Endothelial cell of umbilical vein (primary cell): Measurements from ENCODE around the gene NEUROG3. TPM values are rescaled to one million over a fixed set of nuclear protein-coding genes. Genes with fewer than 3 reads are reported as not detected.

Source experiments
- BruUV-seq: library from RNA; stranded (reverse); fragments of 400-500 nt; replicated peaks from 2 replicates; lab custom pipeline; 2021; lab: Mats Ljungman, UMichigan
- CTCF ChIA-PET: fragments of 300-600, 350-600 bp; sonication (Branson Sonifier 250); formaldehyde crosslinking; loops from one replicate; lab custom pipeline; 2021; ENCODE audit warnings: antibody characterized with exemption, inconsistent platforms; lab: Charles Lee
- POLR2A ChIA-PET: fragments of 300-600, 350-600 bp; sonication (Branson Sonifier 250); formaldehyde crosslinking; loops from one replicate; lab custom pipeline; 2021; ENCODE audit warnings: antibody characterized with exemption, inconsistent platforms; lab: Charles Lee
- DNase-seq: peaks from one replicate; pipeline ENCODE4 v3.0.0-alpha.2; 2011; ENCODE audit warnings: low read depth, low spot score
- FAIRE-seq: peaks from 2 replicates; lab custom pipeline; 2011; peaks lifted over from hg19 to GRCh38; lab: Jason Lieb, UNC
- H2AFZ ChIP-seq: 2 replicates; pipeline ENCODE4 v1.6.0; 2012; ENCODE audit warnings: low read depth, low read length, control low read depth, inconsistent platforms
- H3K27ac ChIP-seq: 2 replicates; pipeline ENCODE4 v1.5.1; 2011; ENCODE audit warnings: low read depth, mild to moderate bottlenecking, control low read depth, low read length, moderate library complexity; ENCODE audit not compliant: insufficient read depth
- H3K27me3 ChIP-seq, 2 experiments: 2 replicates each; pipeline versions ENCODE4 v1.6.0 to v1.6.1; 2011; ENCODE audit warnings: low read length in 2 of 2, mixed read lengths in 1 of 2; ENCODE audit not compliant: control insufficient read depth in 2 of 2, insufficient read depth in 2 of 2
- H3K36me3 ChIP-seq, 2 experiments: 2 replicates in 1 of 2; 3 replicates in 1 of 2; pipeline ENCODE4 v1.5.1; 2011; ENCODE audit warnings: low read length in 2 of 2, mild to moderate bottlenecking in 1 of 2, moderate library complexity in 1 of 2; ENCODE audit not compliant: control insufficient read depth in 2 of 2, insufficient read depth in 2 of 2; ENCODE audit errors: extremely low read depth in 1 of 2
- H3K4me1 ChIP-seq: 3 replicates; pipeline ENCODE4 v1.5.1; 2011; ENCODE audit warnings: mild to moderate bottlenecking, low read length; ENCODE audit not compliant: control insufficient read depth, insufficient read depth; ENCODE audit errors: extremely low read depth
- H3K4me2 ChIP-seq: 2 replicates; pipeline ENCODE4 v1.6.1; 2011; ENCODE audit warnings: low read length, control low read depth, mixed read lengths; ENCODE audit not compliant: insufficient read depth
- H3K4me3 ChIP-seq, 3 experiments: fragments of 200-600 bp in 1 of 3; sonication (generic), shearing (Covaris generic) in 1 of 3; replicated peaks in 1 of 3; 2 replicates each; pipeline ENCODE4 v1.5.1; 2011 to 2016; ENCODE audit warnings: control low read depth in 3 of 3, low read length in 3 of 3, mild to moderate bottlenecking in 2 of 3, inconsistent platforms in 1 of 3, low read depth in 1 of 3, moderate library complexity in 1 of 3; ENCODE audit not compliant: insufficient read depth in 1 of 3
- H3K79me2 ChIP-seq: 2 replicates; pipeline ENCODE4 v1.6.0; 2012; ENCODE audit warnings: low read length, inconsistent platforms; ENCODE audit not compliant: control insufficient read depth, insufficient read depth
- H3K9ac ChIP-seq: replicated peaks from 2 replicates; pipeline ENCODE3; 2011; ENCODE audit warnings: low read length, control low read depth; ENCODE audit not compliant: insufficient read depth; ENCODE audit errors: extremely low read depth
- H3K9me1 ChIP-seq: replicated peaks from 3 replicates; pipeline ENCODE4 v1.6.0; 2011; ENCODE audit warnings: mild to moderate bottlenecking, low read length; ENCODE audit not compliant: control insufficient read depth, insufficient read depth; ENCODE audit errors: extremely low read depth
- H3K9me3 ChIP-seq: replicated peaks from 2 replicates; pipeline ENCODE4 v1.5.1; 2012; ENCODE audit warnings: low read length, inconsistent platforms; ENCODE audit not compliant: control insufficient read depth, insufficient read depth
- H4K20me1 ChIP-seq: replicated peaks from 2 replicates; pipeline ENCODE3; 2011; ENCODE audit warnings: mild to moderate bottlenecking, low read length; ENCODE audit not compliant: control insufficient read depth, insufficient read depth; ENCODE audit errors: extremely low read depth
- EZH2 ChIP-seq: IDR thresholded peaks from 2 replicates; pipeline ENCODE4 v1.6.1; 2012; ENCODE audit warnings: borderline replicate concordance, low read depth, mild to moderate bottlenecking, moderate library complexity, low read length, inconsistent platforms; ENCODE audit not compliant: severe bottlenecking
- FOS ChIP-seq: IDR thresholded peaks from 2 replicates; pipeline ENCODE4 v1.6.1; 2011; ENCODE audit warnings: mild to moderate bottlenecking, low read length, moderate library complexity, borderline replicate concordance; ENCODE audit not compliant: insufficient read depth
- GATA2 ChIP-seq: IDR thresholded peaks from 2 replicates; pipeline ENCODE4 v1.7.0; 2011; ENCODE audit warnings: low read depth, mild to moderate bottlenecking, moderate library complexity, mixed read lengths, low read length; ENCODE audit not compliant: insufficient read length, insufficient read depth
- JUN ChIP-seq: IDR thresholded peaks from 2 replicates; pipeline ENCODE4 v1.6.1; 2011; ENCODE audit warnings: borderline replicate concordance, low read depth; ENCODE audit not compliant: insufficient read length, insufficient read depth
- MYC ChIP-seq: IDR thresholded peaks from one replicate; pipeline ENCODE4 v1.6.1; 2011; ENCODE audit warnings: mild to moderate bottlenecking, low read depth, low read length
- POLR2A ChIP-seq: IDR thresholded peaks from 2 replicates; pipeline ENCODE4 v1.6.1; 2012; ENCODE audit warnings: low read depth, mild to moderate bottlenecking, control low read depth, low read length
- POLR2AphosphoS5 ChIP-seq: IDR thresholded peaks from 2 replicates; pipeline ENCODE4 v1.6.1; 2012; ENCODE audit warnings: low read depth, mild to moderate bottlenecking, control low read depth, low read length, moderate library complexity; ENCODE audit not compliant: insufficient read depth
- dilution Hi-C: fragments of 300-500 bp; cut with MboI; formaldehyde crosslinking; loops from one replicate; pipeline ENCODE4 v1.15.0; 2019; ENCODE audit warnings: low sequenced_read_pairs; ENCODE audit not compliant: extremely low pct_ligation_motif_present
- intact Hi-C: fragments of 100-400 bp; cut with micrococcal nuclease; formaldehyde crosslinking; loops from one replicate; pipeline ENCODE4 v1.10.0; 2022
- polyA plus RNA-seq, 4 experiments: library from polyadenylated mRNA; depleted of rRNA in 3 of 4; stranded (reverse) in 3 of 4; unstranded in 1 of 4; fragments of >200 nt; gene quantifications; 2 replicates each; pipeline versions ENCODE4 v1.2.1 to v1.2.3, GENCODE V29; 2011 to 2012; ENCODE audit warnings: missing spikeins in 1 of 4
- total RNA-seq: library from RNA; stranded (reverse); gene quantifications from 2 replicates; pipeline ENCODE4 v1.2.3, GENCODE V29; 2021
- TF ChIP-seq, protein P1 (sequence below): IDR thresholded peaks from 2 replicates; pipeline ENCODE4 v1.6.1; 2011; ENCODE audit not compliant: insufficient read depth, insufficient read length
- TF ChIP-seq, protein P2 (sequence below), 2 donors: IDR thresholded peaks; 1 replicate in 1 of 2; 2 replicates in 1 of 2; pipeline ENCODE4 v1.5.1; 2011; ENCODE audit warnings: low read length in 2 of 2, mild to moderate bottlenecking in 2 of 2, moderate library complexity in 2 of 2, control low read depth in 1 of 2, inconsistent platforms in 1 of 2, low read depth in 1 of 2; ENCODE audit not compliant: insufficient read depth in 1 of 2; ENCODE audit errors: extremely low read depth in 1 of 2

Gene NEUROG3
- total and polyA plus RNA-seq, 2 donors (not counting 3 experiments of a cell fraction or from before 2014, with no cell fraction given) = not detected

DNA sequence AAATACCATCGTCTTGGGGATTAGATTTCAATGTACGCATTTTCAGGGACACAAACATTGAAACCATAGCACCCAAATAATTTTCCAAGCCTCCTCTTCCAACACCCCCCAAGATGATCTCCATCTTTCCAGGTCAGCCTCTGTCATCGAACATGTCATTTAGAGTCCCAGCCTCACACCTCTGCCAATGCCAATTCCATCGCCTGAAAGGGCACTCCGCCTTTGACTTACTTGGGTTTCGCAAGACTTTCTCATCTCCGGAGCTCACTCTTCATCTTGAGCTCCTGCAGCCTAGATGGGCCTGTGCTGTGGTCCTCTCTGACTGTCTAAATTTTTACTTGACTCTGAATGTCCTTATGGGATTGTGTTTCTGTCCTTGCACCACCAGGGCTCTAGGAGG lies 46.4 kb upstream of the NEUROG3 start:
- Histone ChIP-seq H3K4me2 (no peak overlapping the region), H3K27me3 (peaks cover 27 to 30% of the 10 kb centered on the region in 2 experiments), H4K20me1 (no peaks in the 10 kb centered on the region), H3K9me3 (no peaks in the 10 kb centered on the region), H3K4me1 (no peaks in the 10 kb centered on the region), H3K4me3 (no peak overlapping the region), H2AFZ (no peak overlapping the region), H3K36me3 (no peaks in the 10 kb centered on the region), H3K9ac (no peak overlapping the region), H3K27ac (no peak overlapping the region), H3K79me2 (no peaks in the 10 kb centered on the region), H3K9me1 (no peaks in the 10 kb centered on the region)
- BruUV-seq = no TSS peak
- POLR2A ChIA-PET = no interaction called here
- CTCF ChIA-PET = interaction anchor here (1.3 kb wide), 1 partner anchor 10 kb away, joined by 3 read pairs; no protein-coding TSS in a partner anchor
- DNase-seq (no peak), FAIRE-seq (no peak)
- dilution Hi-C loops = no loop called here
- TF ChIP-seq POLR2A (no peak), GATA2 (no peak), EZH2 (no peak), POLR2AphosphoS5 (no peak), JUN (no peak), FOS (no peak)
- TF ChIP-seq, protein P1, sequence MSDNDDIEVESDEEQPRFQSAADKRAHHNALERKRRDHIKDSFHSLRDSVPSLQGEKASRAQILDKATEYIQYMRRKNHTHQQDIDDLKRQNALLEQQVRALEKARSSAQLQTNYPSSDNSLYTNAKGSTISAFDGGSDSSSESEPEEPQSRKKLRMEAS = no peak
- intact Hi-C loops = no loop called here

DNA sequence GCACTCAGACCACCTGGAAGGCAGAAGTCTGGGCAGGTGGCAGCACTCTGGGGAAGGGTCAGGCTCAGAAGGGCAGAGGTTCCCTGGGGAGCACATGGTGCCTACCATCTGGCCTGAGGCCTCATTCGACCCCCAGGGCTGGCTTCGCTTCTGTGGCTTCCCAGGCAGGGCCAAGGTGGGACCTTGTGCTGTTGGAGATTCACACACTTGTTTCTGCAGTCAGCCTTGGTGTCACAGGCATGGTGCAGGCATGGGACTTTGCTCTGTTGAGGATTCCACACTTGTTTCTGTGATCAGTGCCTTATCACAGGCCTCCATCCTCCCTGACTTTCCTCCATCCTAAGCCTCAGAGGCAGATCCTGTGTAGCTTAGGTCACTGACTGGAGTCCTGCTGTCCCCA lies 45.5 kb upstream of the NEUROG3 start:
- Histone ChIP-seq H3K9me1 (no peaks in the 10 kb centered on the region), H3K36me3 (no peaks in the 10 kb centered on the region), H3K4me3 (no peak overlapping the region), H3K27ac (no peak overlapping the region), H3K4me1 (no peaks in the 10 kb centered on the region), H3K27me3 (peaks cover 27 to 34% of the 10 kb centered on the region in 2 experiments), H4K20me1 (no peaks in the 10 kb centered on the region), H3K9me3 (no peaks in the 10 kb centered on the region), H3K4me2 (no peak overlapping the region), H2AFZ (no peak overlapping the region), H3K79me2 (no peaks in the 10 kb centered on the region), H3K9ac (no peak overlapping the region)
- DNase-seq (no peak), FAIRE-seq (no peak)
- intact Hi-C loops (no loop called here), dilution Hi-C loops (no loop called here)
- TF ChIP-seq JUN (no peak), GATA2 (no peak), EZH2 (no peak), FOS (no peak), MYC (no peak), POLR2A (no peak), POLR2AphosphoS5 (no peak)
- TF ChIP-seq, protein P2, sequence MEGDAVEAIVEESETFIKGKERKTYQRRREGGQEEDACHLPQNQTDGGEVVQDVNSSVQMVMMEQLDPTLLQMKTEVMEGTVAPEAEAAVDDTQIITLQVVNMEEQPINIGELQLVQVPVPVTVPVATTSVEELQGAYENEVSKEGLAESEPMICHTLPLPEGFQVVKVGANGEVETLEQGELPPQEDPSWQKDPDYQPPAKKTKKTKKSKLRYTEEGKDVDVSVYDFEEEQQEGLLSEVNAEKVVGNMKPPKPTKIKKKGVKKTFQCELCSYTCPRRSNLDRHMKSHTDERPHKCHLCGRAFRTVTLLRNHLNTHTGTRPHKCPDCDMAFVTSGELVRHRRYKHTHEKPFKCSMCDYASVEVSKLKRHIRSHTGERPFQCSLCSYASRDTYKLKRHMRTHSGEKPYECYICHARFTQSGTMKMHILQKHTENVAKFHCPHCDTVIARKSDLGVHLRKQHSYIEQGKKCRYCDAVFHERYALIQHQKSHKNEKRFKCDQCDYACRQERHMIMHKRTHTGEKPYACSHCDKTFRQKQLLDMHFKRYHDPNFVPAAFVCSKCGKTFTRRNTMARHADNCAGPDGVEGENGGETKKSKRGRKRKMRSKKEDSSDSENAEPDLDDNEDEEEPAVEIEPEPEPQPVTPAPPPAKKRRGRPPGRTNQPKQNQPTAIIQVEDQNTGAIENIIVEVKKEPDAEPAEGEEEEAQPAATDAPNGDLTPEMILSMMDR (IDR thresholded peaks at IDR 0.05; ENCODE audit: extremely low read depth in 1 of 2, insufficient read depth in 1 of 2, low read depth in 1 of 2, low read length in 2 of 2) = no peak
- TF ChIP-seq, protein P1 = no peak
- ChIA-PET POLR2A (no interaction called here), CTCF (interaction anchor here (1.3 kb wide), 1 partner anchor 11 kb away, joined by 3 read pairs; no protein-coding TSS in a partner anchor)
- BruUV-seq = no TSS peak
